ENCODE measurements around the gene PSD4.

PSD4 gene

DNA sequence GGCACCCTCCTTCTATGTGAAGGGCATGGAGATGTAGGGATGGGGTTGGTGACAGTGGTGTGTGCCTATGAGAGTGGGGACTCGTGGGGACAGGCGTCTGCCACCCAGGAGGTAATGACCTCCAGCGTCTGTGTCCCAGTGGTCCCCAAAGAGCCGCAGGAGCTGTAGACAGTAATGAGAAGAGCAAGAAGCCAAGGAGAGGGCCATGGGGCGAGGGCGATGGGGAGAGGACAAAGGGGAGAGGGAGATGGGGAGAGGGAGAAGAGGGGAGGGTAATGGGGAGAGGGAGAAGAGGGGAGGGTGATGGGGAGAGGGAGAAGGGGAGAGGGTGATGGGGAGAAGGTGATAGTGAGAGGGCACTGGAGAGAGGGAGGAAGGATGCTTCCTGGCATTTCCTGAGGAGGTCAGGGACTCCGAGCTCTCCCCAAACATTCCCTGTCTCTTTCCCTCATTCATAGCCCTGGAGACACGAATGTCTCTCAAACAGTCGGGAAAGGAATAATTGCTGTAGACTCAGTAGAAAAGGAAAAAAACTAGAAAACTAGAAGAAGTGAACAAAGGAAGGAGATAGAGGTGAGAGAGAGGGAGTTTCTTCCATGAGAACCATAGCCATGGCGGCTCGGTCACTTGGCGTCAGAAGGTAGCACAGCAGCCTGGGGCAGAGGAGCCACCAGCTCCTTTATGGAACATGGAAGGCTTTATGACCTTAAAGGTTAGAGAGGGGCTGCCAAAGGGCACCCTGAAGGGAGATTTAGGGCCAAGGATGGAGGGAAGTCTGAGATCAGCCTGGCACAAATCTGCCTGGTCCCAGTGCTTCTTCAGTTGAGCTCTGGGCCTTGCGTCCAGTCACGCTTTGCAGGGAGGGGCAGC is 39.5 kb downstream of the PSD4 start:
- peak overlapping the region in 1 of 2 experiments; percentile 78 for H3K18ac ChIP-seq (ENCODE audit: low read depth in 1 of 2, low read length in 2 of 2)
- H2BK5ac ChIP-seq (ENCODE audit: low read depth, low read length, poor library complexity, severe bottlenecking): peak overlapping the region; percentile 21
- no peak overlapping the region for H2BK15ac ChIP-seq (ENCODE audit: low read depth, poor library complexity, severe bottlenecking)
- peaks cover 0 to 10% of the 10 kb centered on the region in 2 experiments for H3K36me3 ChIP-seq (ENCODE audit: control insufficient read depth in 1 of 2, insufficient read depth in 2 of 2, low read depth in 1 of 2, low read length in 2 of 2)
- H3K4ac ChIP-seq (ENCODE audit: low read depth in 1 of 2, low read length in 2 of 2): no peak overlapping the region
- H3K79me1 ChIP-seq (replicated peaks; ENCODE audit: low read length, poor library complexity, severe bottlenecking): no peaks in the 10 kb centered on the region
- WGBS: 94% methylated on average over 13 of the region's 14 CpGs
- no peak overlapping the region for H2AFZ ChIP-seq (ENCODE audit: low read depth, low read length)
- H3K14ac ChIP-seq (ENCODE audit: low read length in 2 of 2): peak overlapping the region in 1 of 2 experiments; percentile 26
- H2BK12ac ChIP-seq (ENCODE audit: low read length in 2 of 2): no peak overlapping the region
- H4K8ac ChIP-seq (ENCODE audit: low read length): no peak overlapping the region
- H2BK120ac ChIP-seq (ENCODE audit: low read depth, low read length): no peak overlapping the region
- H3K27ac ChIP-seq (ENCODE audit: low read length, poor library complexity, severe bottlenecking): peak overlapping the region; percentile 96
- H2AK5ac ChIP-seq (ENCODE audit: low read length, severe bottlenecking): peak overlapping the region; percentile 98
- no peaks in the 10 kb centered on the region for H3K27me3 ChIP-seq (ENCODE audit: control insufficient read depth in 1 of 2, insufficient read depth in 1 of 2, low read length in 2 of 2)
- H3K23ac ChIP-seq (ENCODE audit: low read length in 2 of 2): no peak overlapping the region
- H3K9me3 ChIP-seq (ENCODE audit: control insufficient read depth, low read length): no peaks in the 10 kb centered on the region
- peak overlapping the region; percentile 87 for H3K9ac ChIP-seq (ENCODE audit: low read length)
- no peak overlapping the region for H4K91ac ChIP-seq (ENCODE audit: low read length)
- no peak for DNase-seq
- H3K4me2 ChIP-seq (ENCODE audit: low read length, poor library complexity, severe bottlenecking): no peak overlapping the region
- H3K4me1 ChIP-seq (ENCODE audit: control insufficient read depth, insufficient read depth, low read depth, low read length): peaks cover 60% of the 10 kb centered on the region
- H3K4me3 ChIP-seq (ENCODE audit: insufficient read depth in 1 of 2, low read depth in 1 of 2, low read length in 2 of 2): peak overlapping the region in 1 of 2 experiments; percentile 8

DNA sequence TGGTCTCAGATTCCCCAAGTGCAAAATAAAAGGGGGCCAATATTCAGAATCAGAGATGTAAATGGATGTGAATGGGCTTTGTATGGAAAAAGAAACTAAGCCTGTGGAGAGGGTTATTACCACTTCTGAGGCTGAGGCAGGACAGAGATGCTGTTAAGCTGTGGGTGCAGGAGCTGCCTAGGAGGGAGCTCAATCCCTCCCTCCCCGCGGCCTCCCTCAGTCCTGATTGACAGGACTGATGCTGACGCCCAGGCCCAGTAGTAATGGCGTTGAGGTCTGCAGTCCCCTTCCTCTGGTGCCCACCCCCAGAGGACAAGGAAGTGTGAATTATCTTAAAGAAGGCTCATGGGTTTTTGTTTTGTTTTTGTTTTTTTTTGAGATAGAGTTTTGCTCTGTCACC is 40.4 kb downstream of the PSD4 start:
- no peaks in the 10 kb centered on the region for H3K9me3 ChIP-seq (ENCODE audit: control insufficient read depth, low read length)
- no peak overlapping the region for H2BK120ac ChIP-seq (ENCODE audit: low read depth, low read length)
- no peak overlapping the region for H2BK15ac ChIP-seq (ENCODE audit: low read depth, poor library complexity, severe bottlenecking)
- H3K18ac ChIP-seq (ENCODE audit: low read depth in 1 of 2, low read length in 2 of 2): no peak overlapping the region
- no peak overlapping the region for H4K91ac ChIP-seq (ENCODE audit: low read length)
- no peak overlapping the region for H2AFZ ChIP-seq (ENCODE audit: low read depth, low read length)
- no peaks in the 10 kb centered on the region for H3K27me3 ChIP-seq (ENCODE audit: control insufficient read depth in 1 of 2, insufficient read depth in 1 of 2, low read length in 2 of 2)
- H2BK5ac ChIP-seq (ENCODE audit: low read depth, low read length, poor library complexity, severe bottlenecking): no peak overlapping the region
- H3K4ac ChIP-seq (ENCODE audit: low read depth in 1 of 2, low read length in 2 of 2): no peak overlapping the region
- DNase-seq: no peak
- no peak overlapping the region for H2BK12ac ChIP-seq (ENCODE audit: low read length in 2 of 2)
- peaks cover 64% of the 10 kb centered on the region for H3K4me1 ChIP-seq (ENCODE audit: control insufficient read depth, insufficient read depth, low read depth, low read length)
- H3K79me1 ChIP-seq (replicated peaks; ENCODE audit: low read length, poor library complexity, severe bottlenecking): no peaks in the 10 kb centered on the region
- H3K36me3 ChIP-seq (ENCODE audit: control insufficient read depth in 1 of 2, insufficient read depth in 2 of 2, low read depth in 1 of 2, low read length in 2 of 2): peaks cover 0 to 10% of the 10 kb centered on the region in 2 experiments
- WGBS: 84% methylated on average over 4 of the region's 4 CpGs
- no peak overlapping the region for H4K8ac ChIP-seq (ENCODE audit: low read length)
- no peak overlapping the region for H3K4me3 ChIP-seq (ENCODE audit: insufficient read depth in 1 of 2, low read depth in 1 of 2, low read length in 2 of 2)
- no peak overlapping the region for H3K14ac ChIP-seq (ENCODE audit: low read length in 2 of 2)
- H3K9ac ChIP-seq (ENCODE audit: low read length): peak overlapping the region; percentile 8
- no peak overlapping the region for H3K4me2 ChIP-seq (ENCODE audit: low read length, poor library complexity, severe bottlenecking)
- H2AK5ac ChIP-seq (ENCODE audit: low read length, severe bottlenecking): peak overlapping the region; percentile 98
- H3K27ac ChIP-seq (ENCODE audit: low read length, poor library complexity, severe bottlenecking): peak overlapping the region; percentile 96
- H3K23ac ChIP-seq (ENCODE audit: low read length in 2 of 2): no peak overlapping the region

DNA sequence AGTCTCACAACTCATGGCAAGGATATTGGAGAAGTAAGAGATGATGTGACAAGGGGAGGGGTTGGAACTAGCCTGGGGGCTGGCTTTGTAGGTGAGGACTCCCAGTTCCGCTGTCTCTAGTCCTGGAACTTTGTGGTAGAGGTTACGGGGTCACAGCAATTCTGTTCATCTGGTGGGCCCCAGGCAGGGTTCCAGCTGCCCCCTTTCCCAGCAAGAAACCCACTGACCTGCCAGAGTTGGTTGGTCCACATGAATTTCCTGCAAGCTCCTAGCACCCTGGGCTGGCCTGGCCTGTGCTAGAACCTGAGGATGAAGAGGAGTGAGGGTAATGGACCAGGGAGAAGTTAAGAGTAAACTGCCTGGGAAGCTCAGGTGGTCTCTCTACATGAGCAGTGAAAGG is 41.3 kb downstream of the PSD4 start:
- peaks cover 65% of the 10 kb centered on the region for H3K4me1 ChIP-seq (ENCODE audit: control insufficient read depth, insufficient read depth, low read depth, low read length)
- no peak for DNase-seq
- no peak overlapping the region for H2AFZ ChIP-seq (ENCODE audit: low read depth, low read length)
- H4K91ac ChIP-seq (ENCODE audit: low read length): no peak overlapping the region
- H3K79me1 ChIP-seq (replicated peaks; ENCODE audit: low read length, poor library complexity, severe bottlenecking): no peaks in the 10 kb centered on the region
- no peak overlapping the region for H3K14ac ChIP-seq (ENCODE audit: low read length in 2 of 2)
- 100% methylated on average over 2 of the region's 2 CpGs for WGBS
- H3K36me3 ChIP-seq (ENCODE audit: control insufficient read depth in 1 of 2, insufficient read depth in 2 of 2, low read depth in 1 of 2, low read length in 2 of 2): peaks cover 0 to 17% of the 10 kb centered on the region in 2 experiments
- H3K23ac ChIP-seq (ENCODE audit: low read length in 2 of 2): no peak overlapping the region
- H3K9ac ChIP-seq (ENCODE audit: low read length): no peak overlapping the region
- H2BK12ac ChIP-seq (ENCODE audit: low read length in 2 of 2): no peak overlapping the region
- H2BK5ac ChIP-seq (ENCODE audit: low read depth, low read length, poor library complexity, severe bottlenecking): no peak overlapping the region
- no peak overlapping the region for H2BK15ac ChIP-seq (ENCODE audit: low read depth, poor library complexity, severe bottlenecking)
- no peak overlapping the region for H3K18ac ChIP-seq (ENCODE audit: low read depth in 1 of 2, low read length in 2 of 2)
- H3K4me3 ChIP-seq (ENCODE audit: insufficient read depth in 1 of 2, low read depth in 1 of 2, low read length in 2 of 2): no peak overlapping the region
- H3K4ac ChIP-seq (ENCODE audit: low read depth in 1 of 2, low read length in 2 of 2): no peak overlapping the region
- no peak overlapping the region for H3K4me2 ChIP-seq (ENCODE audit: low read length, poor library complexity, severe bottlenecking)
- H3K27ac ChIP-seq (ENCODE audit: low read length, poor library complexity, severe bottlenecking): peak overlapping the region; percentile 99
- H4K8ac ChIP-seq (ENCODE audit: low read length): no peak overlapping the region
- no peaks in the 10 kb centered on the region for H3K27me3 ChIP-seq (ENCODE audit: control insufficient read depth in 1 of 2, insufficient read depth in 1 of 2, low read length in 2 of 2)
- H2AK5ac ChIP-seq (ENCODE audit: low read length, severe bottlenecking): peak overlapping the region; percentile 32
- no peak overlapping the region for H2BK120ac ChIP-seq (ENCODE audit: low read depth, low read length)
- no peaks in the 10 kb centered on the region for H3K9me3 ChIP-seq (ENCODE audit: control insufficient read depth, low read length)

DNA sequence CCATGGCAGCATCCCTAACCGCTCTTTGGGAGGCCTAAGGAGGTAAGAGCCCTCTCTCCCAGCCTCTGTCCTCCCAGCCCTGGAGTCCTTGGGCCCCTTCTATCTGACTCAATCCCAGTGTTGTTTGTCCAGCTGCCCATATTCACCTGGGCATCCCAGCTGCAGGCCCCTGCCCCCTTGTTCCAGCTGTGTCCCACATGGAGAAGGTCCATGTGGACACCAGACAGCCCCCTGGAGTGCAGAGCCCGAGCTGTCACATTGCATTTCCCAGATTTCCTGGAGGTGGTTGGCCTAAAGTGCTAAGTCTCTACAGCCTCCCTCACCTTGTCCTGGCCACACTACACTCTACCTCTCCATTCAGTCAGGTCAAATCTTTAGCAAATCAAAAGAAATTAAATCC is 42.5 kb downstream of the PSD4 start:
- H3K36me3 ChIP-seq (ENCODE audit: control insufficient read depth in 1 of 2, insufficient read depth in 2 of 2, low read depth in 1 of 2, low read length in 2 of 2): peaks cover 0 to 18% of the 10 kb centered on the region in 2 experiments
- H3K4ac ChIP-seq (ENCODE audit: low read depth in 1 of 2, low read length in 2 of 2): no peak overlapping the region
- no peak overlapping the region for H2BK15ac ChIP-seq (ENCODE audit: low read depth, poor library complexity, severe bottlenecking)
- no peak overlapping the region for H3K4me3 ChIP-seq (ENCODE audit: insufficient read depth in 1 of 2, low read depth in 1 of 2, low read length in 2 of 2)
- H3K27me3 ChIP-seq (ENCODE audit: control insufficient read depth in 1 of 2, insufficient read depth in 1 of 2, low read length in 2 of 2): no peaks in the 10 kb centered on the region
- H3K4me2 ChIP-seq (ENCODE audit: low read length, poor library complexity, severe bottlenecking): no peak overlapping the region
- no peak overlapping the region for H2BK12ac ChIP-seq (ENCODE audit: low read length in 2 of 2)
- H4K8ac ChIP-seq (ENCODE audit: low read length): no peak overlapping the region
- no peak overlapping the region for H3K9ac ChIP-seq (ENCODE audit: low read length)
- 84% methylated on average over 2 of the region's 2 CpGs for WGBS
- peak overlapping the region; percentile 63 for H2AK5ac ChIP-seq (ENCODE audit: low read length, severe bottlenecking)
- peak overlapping the region; percentile 99 for H3K27ac ChIP-seq (ENCODE audit: low read length, poor library complexity, severe bottlenecking)
- no peak overlapping the region for H2BK120ac ChIP-seq (ENCODE audit: low read depth, low read length)
- peak overlapping the region; percentile 96 for H2BK5ac ChIP-seq (ENCODE audit: low read depth, low read length, poor library complexity, severe bottlenecking)
- peaks cover 64% of the 10 kb centered on the region for H3K4me1 ChIP-seq (ENCODE audit: control insufficient read depth, insufficient read depth, low read depth, low read length)
- no peak for DNase-seq
- H3K14ac ChIP-seq (ENCODE audit: low read length in 2 of 2): no peak overlapping the region
- H2AFZ ChIP-seq (ENCODE audit: low read depth, low read length): no peak overlapping the region
- no peak overlapping the region for H4K91ac ChIP-seq (ENCODE audit: low read length)
- H3K79me1 ChIP-seq (replicated peaks; ENCODE audit: low read length, poor library complexity, severe bottlenecking): peaks cover 3% of the 10 kb centered on the region
- H3K18ac ChIP-seq (ENCODE audit: low read depth in 1 of 2, low read length in 2 of 2): no peak overlapping the region
- no peaks in the 10 kb centered on the region for H3K9me3 ChIP-seq (ENCODE audit: control insufficient read depth, low read length)
- no peak overlapping the region for H3K23ac ChIP-seq (ENCODE audit: low read length in 2 of 2)

All from mesenchymal stem cell (in vitro differentiated cells and primary cell).